GM12878 (cell line): ENCODE data around the gene LIPT1. TPM values are rescaled to one million over a fixed set of nuclear protein-coding genes. Genes with fewer than 3 reads are reported as not detected.

Experiments
- ATAC-seq: fragments of 200-7000 bp; cut with Tn5 transposase; 3 replicates; pipeline ENCODE4 v1.9.1; 2020; ENCODE audit warnings: mild to moderate bottlenecking, moderate library complexity
- BruUV-seq: library from RNA; stranded (reverse); fragments of 400-500 nt; replicated peaks from 2 replicates; lab custom pipeline; 2021; lab: Mats Ljungman, UMichigan
- CTCF ChIA-PET: fragments of 300-600 bp; sonication (Branson Sonifier 250); formaldehyde crosslinking; extraction: SDS; loops from one replicate; lab custom pipeline; 2021; ENCODE audit warnings: inconsistent platforms; lab: Yijun Ruan, JAX
- POLR2A ChIA-PET: fragments of 350-600 bp; formaldehyde crosslinking; extraction: SDS; loops from one replicate; lab custom pipeline; 2021; ENCODE audit warnings: inconsistent platforms; lab: Charles Lee
- RAD21 ChIA-PET: fragments of 300-600 bp; sonication (Branson Sonifier 250); formaldehyde crosslinking; loops from one replicate; lab custom pipeline; 2023; ENCODE audit warnings: antibody characterized with exemption; ENCODE audit not compliant: unreplicated experiment; lab: Charles Lee
- SMC1A ChIA-PET: fragments of 300-600 bp; sonication (Branson Sonifier 250); formaldehyde crosslinking; loops from one replicate; lab custom pipeline; 2023; ENCODE audit not compliant: unreplicated experiment, uncharacterized antibody; lab: Charles Lee
- DNase-seq: peaks from one replicate; pipeline ENCODE4 v3.0.0-alpha.2; 2011; ENCODE audit warnings: low read depth, low spot score
- FAIRE-seq: peaks from 3 replicates; lab custom pipeline; 2011; peaks lifted over from hg19 to GRCh38; lab: Jason Lieb, UNC
- H2AFZ ChIP-seq: 2 replicates; pipeline ENCODE4 v1.6.0; 2011; ENCODE audit warnings: low read depth, low read length, control low read depth; ENCODE audit not compliant: control insufficient read depth
- H3K27ac ChIP-seq: 2 replicates; pipeline ENCODE4 v1.5.1; 2011; ENCODE audit warnings: control low read depth; ENCODE audit not compliant: control insufficient read depth, insufficient read depth
- H3K27me3 ChIP-seq, 2 experiments: replicated peaks in 1 of 2; 2 replicates each; pipeline versions ENCODE4 v1.6.0 to v1.6.1; 2011; ENCODE audit warnings: low read length in 1 of 2; ENCODE audit not compliant: control insufficient read depth in 2 of 2, insufficient read depth in 2 of 2
- H3K36me3 ChIP-seq, 2 experiments: 2 replicates each; pipeline ENCODE4 v1.5.1; 2011; ENCODE audit warnings: low read length in 1 of 2; ENCODE audit not compliant: control insufficient read depth in 2 of 2, insufficient read depth in 2 of 2
- H3K4me1 ChIP-seq: 2 replicates; pipeline ENCODE4 v1.6.1; 2011; ENCODE audit warnings: mild to moderate bottlenecking, low read length, moderate library complexity, mixed read lengths; ENCODE audit not compliant: control insufficient read depth, insufficient read depth
- H3K4me2 ChIP-seq: 2 replicates; pipeline ENCODE4 v1.6.0; 2011; ENCODE audit warnings: control low read depth; ENCODE audit not compliant: control insufficient read depth, insufficient read depth
- H3K4me3 ChIP-seq: fragments of 200-600 bp; sonication (generic); 2 replicates; pipeline ENCODE4 v1.5.1; 2016
- H3K79me2 ChIP-seq: 2 replicates; pipeline ENCODE4 v1.6.0; 2011; ENCODE audit warnings: low read length; ENCODE audit not compliant: control insufficient read depth, insufficient read depth
- H3K9ac ChIP-seq: 2 replicates; pipeline ENCODE4 v1.8.0; 2011; ENCODE audit warnings: low read length, control low read depth, mixed read lengths; ENCODE audit not compliant: control insufficient read depth, insufficient read depth
- H3K9me3 ChIP-seq: replicated peaks from 3 replicates; pipeline ENCODE4 v1.5.1; 2011; ENCODE audit warnings: mild to moderate bottlenecking, low read length; ENCODE audit not compliant: control insufficient read depth, insufficient read depth
- H4K20me1 ChIP-seq: 2 replicates; pipeline ENCODE4 v1.6.0; 2011; ENCODE audit not compliant: control insufficient read depth, insufficient read depth
- ATF7 ChIP-seq: fragments of 450-650 bp; IDR thresholded peaks from 2 replicates; pipeline ENCODE4 v1.6.1; 2016; ENCODE audit warnings: low read depth, mild to moderate bottlenecking
- BCL11A ChIP-seq: IDR thresholded peaks from 2 replicates; pipeline ENCODE4 v1.6.1; 2011; ENCODE audit warnings: low read depth, low read length
- BMI1 ChIP-seq: fragments of 450-650 bp; IDR thresholded peaks from 2 replicates; pipeline ENCODE4 v1.6.1; 2016; ENCODE audit warnings: mild to moderate bottlenecking, moderate library complexity, borderline replicate concordance
- CHD2 ChIP-seq: IDR thresholded peaks from 2 replicates; pipeline ENCODE4 v1.6.1; 2011; ENCODE audit warnings: low read depth, low read length, improper control_type of control experiment, borderline replicate concordance
- EGR1 ChIP-seq, 2 experiments: IDR thresholded peaks; 1 replicate in 1 of 2; 2 replicates in 1 of 2; pipeline ENCODE4 v1.6.1; 2011 to 2012; ENCODE audit warnings: low read depth in 2 of 2, low read length in 2 of 2, borderline replicate concordance in 1 of 2, mild to moderate bottlenecking in 1 of 2, moderate library complexity in 1 of 2
- ESRRA ChIP-seq: IDR thresholded peaks from 2 replicates; pipeline ENCODE4 v1.6.1; 2012; ENCODE audit warnings: mild to moderate bottlenecking, low read length, improper control_type of control experiment
- HCFC1 ChIP-seq: fragments of 150-350 bp; IDR thresholded peaks from 2 replicates; pipeline ENCODE4 v1.6.1; 2014; ENCODE audit warnings: low read length
- IKZF2 ChIP-seq, 2 experiments: fragments of 450-650 bp; IDR thresholded peaks; 2 replicates each; pipeline ENCODE4 v1.6.1; 2017; ENCODE audit warnings: mild to moderate bottlenecking in 2 of 2, moderate library complexity in 2 of 2
- MEF2A ChIP-seq: IDR thresholded peaks from 2 replicates; pipeline ENCODE4 v1.6.1; 2011; ENCODE audit warnings: low read depth, mild to moderate bottlenecking, low read length, moderate library complexity; ENCODE audit not compliant: insufficient read depth
- NFIC ChIP-seq: IDR thresholded peaks from 2 replicates; pipeline ENCODE4 v1.6.1; 2012; ENCODE audit warnings: low read depth, mild to moderate bottlenecking, inconsistent platforms, low read length, moderate library complexity
- PAX8 ChIP-seq: fragments of 450-650 bp; IDR thresholded peaks from 2 replicates; pipeline ENCODE4 v1.6.1; 2017; ENCODE audit warnings: mild to moderate bottlenecking, moderate library complexity
- STAT3 ChIP-seq: IDR thresholded peaks from 2 replicates; pipeline ENCODE4 v1.6.1; 2011; ENCODE audit warnings: low read depth, low read length, improper control_type of control experiment
- TAF1 ChIP-seq: IDR thresholded peaks from 2 replicates; pipeline ENCODE4 v1.6.1; 2011; ENCODE audit warnings: mild to moderate bottlenecking, low read depth, low read length, borderline replicate concordance
- TCF7 ChIP-seq: IDR thresholded peaks from 2 replicates; pipeline ENCODE4 v1.6.1; 2014; ENCODE audit warnings: antibody characterized with exemption, borderline replicate concordance
- ZNF217 ChIP-seq: fragments of 450-650 bp; IDR thresholded peaks from 2 replicates; pipeline ENCODE4 v1.6.1; 2017; ENCODE audit warnings: antibody characterized with exemption, mild to moderate bottlenecking
- ZNF274 ChIP-seq: IDR thresholded peaks from one replicate; pipeline ENCODE4 v1.8.0; 2011; ENCODE audit not compliant: insufficient read length, insufficient read depth
- ZZZ3 ChIP-seq: IDR thresholded peaks from 2 replicates; pipeline ENCODE4 v1.6.1; 2011; ENCODE audit warnings: low read depth; ENCODE audit not compliant: control insufficient read depth, insufficient read length
- WGBS: methylation state at CpG from one replicate; pipeline ENCODE4 v1.1.6; 2016; ENCODE audit warnings: low lambda C conversion rate; ENCODE audit not compliant: insufficient replicate concordance, insufficient coverage; ENCODE audit errors: missing lambda C conversion rate; 5-methylcytosine and 5-hydroxymethylcytosine counted together
- in situ Hi-C: fragments of 300-500 bp; cut with MboI; formaldehyde crosslinking; loops from 9 replicates; pipeline ENCODE4 v1.14.3; 2018; ENCODE audit warnings: mixed read lengths
- intact Hi-C: fragments of 100-400 bp; cut with micrococcal nuclease; formaldehyde crosslinking; loops from one replicate; pipeline ENCODE4 v1.14.2; 2022; ENCODE audit not compliant: unreplicated experiment
- polyA plus RNA-seq, 11 experiments: library from polyadenylated mRNA; depleted of rRNA in 4 of 11; unstranded in 6 of 11; stranded (reverse) in 5 of 11; fragments of >200 nt; fragmentation: Nextera tagmentation in 4 of 11; fragmentation: Illumina TruSeq in 1 of 11; extraction: Ambion mirVana in 4 of 11; extraction: Trizol in 1 of 11; gene quantifications; 1 replicate in 1 of 11; 2 replicates in 10 of 11; pipeline versions ENCODE4 v1.2.1 to v1.2.3, GENCODE V29; 2011 to 2016; ENCODE audit warnings: inconsistent platforms in 2 of 11, missing spikeins in 2 of 11, low read depth in 1 of 11
- total RNA-seq, 4 experiments: library from RNA; depleted of rRNA in 3 of 4; stranded (reverse); fragments of >200 nt in 3 of 4; fragmentation: Illumina TruSeq in 1 of 4; extraction: Trizol in 1 of 4; gene quantifications; 2 replicates each; pipeline versions ENCODE4 v1.2.1 to v1.2.3, GENCODE V29; 2013 to 2021
- TF ChIP-seq, protein P1 (sequence below): IDR thresholded peaks from 2 replicates; pipeline ENCODE4 v1.6.1; 2011; ENCODE audit warnings: low read depth, mild to moderate bottlenecking, low read length, moderate library complexity, borderline replicate concordance; ENCODE audit errors: extremely low read depth
- TF ChIP-seq, protein P2 (sequence below): fragments of 450-650 bp; IDR thresholded peaks from 2 replicates; pipeline ENCODE4 v1.6.1; 2016; ENCODE audit warnings: mild to moderate bottlenecking
- TF ChIP-seq, protein P3 (sequence below): IDR thresholded peaks from 2 replicates; pipeline ENCODE4 v1.6.1; 2011; ENCODE audit warnings: borderline replicate concordance, low read depth, mild to moderate bottlenecking, moderate library complexity, low read length; ENCODE audit not compliant: insufficient read depth, poor library complexity, severe bottlenecking

Gene LIPT1
- total and polyA plus RNA-seq, 10 of the 15 experiments (the other 5 are each of a cell fraction or from before 2014, with no cell fraction given), result 8.0 to 15.5 (median 10.9) TPM

DNA sequence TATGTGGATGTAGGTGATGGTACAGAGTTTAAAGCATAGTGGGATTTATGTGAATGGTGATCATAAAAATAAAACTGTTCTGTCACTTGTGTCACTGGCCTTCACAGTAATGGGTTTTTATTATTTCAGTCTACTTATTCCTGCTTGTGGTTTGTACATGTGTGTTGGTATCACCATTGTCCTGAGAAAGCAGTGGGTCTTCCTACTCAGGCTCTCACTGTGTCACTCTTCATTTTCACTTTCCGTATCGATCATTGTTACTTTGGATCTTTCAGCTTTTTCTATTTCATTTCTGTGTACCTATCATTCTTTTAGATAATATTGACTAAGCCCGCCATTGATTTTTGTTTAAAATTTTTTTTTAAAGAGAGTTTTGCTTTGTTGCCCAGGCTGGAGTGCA lies 33.6 kb downstream of the LIPT1 start:
- CTCF ChIA-PET, result interaction anchor here (0.7 to 1.2 kb wide), 3 partner anchors 12 to 1046 kb away, joined by 3 to 4 read pairs (median 4); no protein-coding TSS in a partner anchor
- H3K4me2 ChIP-seq, result no peak overlapping the region
- no peak for FAIRE-seq
- SMC1A ChIA-PET, result no interaction called here
- no peak overlapping the region for H3K4me3 ChIP-seq
- DNase-seq, result no peak
- no peak for ATAC-seq
- TF ChIP-seq BMI1, result no peak
- no peak for TF ChIP-seq ZZZ3
- no peak for TF ChIP-seq BCL11A
- no peak for TF ChIP-seq TCF7
- no peak for TF ChIP-seq ZNF217
- no peak for TF ChIP-seq STAT3
- TF ChIP-seq, protein P1, sequence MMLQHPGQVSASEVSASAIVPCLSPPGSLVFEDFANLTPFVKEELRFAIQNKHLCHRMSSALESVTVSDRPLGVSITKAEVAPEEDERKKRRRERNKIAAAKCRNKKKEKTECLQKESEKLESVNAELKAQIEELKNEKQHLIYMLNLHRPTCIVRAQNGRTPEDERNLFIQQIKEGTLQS, result no peak
- no peak for TF ChIP-seq IKZF2 (IDR thresholded peaks at IDR 0.05)
- no peak for TF ChIP-seq ZNF274
- TF ChIP-seq EGR1 (IDR thresholded peaks at IDR 0.05; ENCODE audit: borderline replicate concordance in 1 of 2, low read depth in 2 of 2, low read length in 2 of 2), result no peak
- TF ChIP-seq TAF1, result no peak
- TF ChIP-seq CHD2, result no peak
- TF ChIP-seq, protein P2, sequence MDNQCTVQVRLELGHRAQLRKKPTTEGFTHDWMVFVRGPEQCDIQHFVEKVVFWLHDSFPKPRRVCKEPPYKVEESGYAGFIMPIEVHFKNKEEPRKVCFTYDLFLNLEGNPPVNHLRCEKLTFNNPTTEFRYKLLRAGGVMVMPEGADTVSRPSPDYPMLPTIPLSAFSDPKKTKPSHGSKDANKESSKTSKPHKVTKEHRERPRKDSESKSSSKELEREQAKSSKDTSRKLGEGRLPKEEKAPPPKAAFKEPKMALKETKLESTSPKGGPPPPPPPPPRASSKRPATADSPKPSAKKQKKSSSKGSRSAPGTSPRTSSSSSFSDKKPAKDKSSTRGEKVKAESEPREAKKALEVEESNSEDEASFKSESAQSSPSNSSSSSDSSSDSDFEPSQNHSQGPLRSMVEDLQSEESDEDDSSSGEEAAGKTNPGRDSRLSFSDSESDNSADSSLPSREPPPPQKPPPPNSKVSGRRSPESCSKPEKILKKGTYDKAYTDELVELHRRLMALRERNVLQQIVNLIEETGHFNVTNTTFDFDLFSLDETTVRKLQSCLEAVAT, result no peak
- TF ChIP-seq ESRRA, result no peak
- TF ChIP-seq MEF2A, result no peak
- TF ChIP-seq, protein P3, sequence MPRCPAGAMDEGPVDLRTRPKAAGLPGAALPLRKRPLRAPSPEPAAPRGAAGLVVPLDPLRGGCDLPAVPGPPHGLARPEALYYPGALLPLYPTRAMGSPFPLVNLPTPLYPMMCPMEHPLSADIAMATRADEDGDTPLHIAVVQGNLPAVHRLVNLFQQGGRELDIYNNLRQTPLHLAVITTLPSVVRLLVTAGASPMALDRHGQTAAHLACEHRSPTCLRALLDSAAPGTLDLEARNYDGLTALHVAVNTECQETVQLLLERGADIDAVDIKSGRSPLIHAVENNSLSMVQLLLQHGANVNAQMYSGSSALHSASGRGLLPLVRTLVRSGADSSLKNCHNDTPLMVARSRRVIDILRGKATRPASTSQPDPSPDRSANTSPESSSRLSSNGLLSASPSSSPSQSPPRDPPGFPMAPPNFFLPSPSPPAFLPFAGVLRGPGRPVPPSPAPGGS, result no peak
- TF ChIP-seq ATF7, result no peak
- no peak for TF ChIP-seq HCFC1
- TF ChIP-seq PAX8, result no peak
- TF ChIP-seq NFIC, result no peak
- RAD21 ChIA-PET, result no interaction called here
- intact Hi-C loops, result no loop called here
- BruUV-seq, result no TSS peak
- POLR2A ChIA-PET, result no interaction called here
- in situ Hi-C loops, result loop anchor here (25.0 kb wide), 1 partner anchor 299 kb away; the partner anchor contains the start of gene REV1
- H4K20me1 ChIP-seq, result no peaks in the 10 kb centered on the region
- no peaks in the 10 kb centered on the region for H3K9me3 ChIP-seq
- 96% methylated on average over 3 of the region's 3 CpGs for WGBS
- no peak overlapping the region for H3K9ac ChIP-seq
- H3K79me2 ChIP-seq, result peaks cover 15% of the 10 kb centered on the region
- no peaks in the 10 kb centered on the region for H3K27me3 ChIP-seq
- no peak overlapping the region for H2AFZ ChIP-seq
- H3K27ac ChIP-seq, result no peak overlapping the region
- peaks cover 0 to 7% of the 10 kb centered on the region in 2 experiments; a peak in 2 of 4 replicates for H3K36me3 ChIP-seq
- no peaks in the 10 kb centered on the region for H3K4me1 ChIP-seq
